ENCODE measurements around the gene PAM16.
A peak's percentile ranks its signal among the peaks of the same experiment; 100 is the strongest.

PAM16 gene

GRCh38 chr16:4325253-4325758, 25.8 kb downstream of the PAM16 start:
- H3K9me3 ChIP-seq (ENCODE audit: control insufficient read depth, low read length) = no peaks in the 10 kb centered on the region
- H3K4me1 ChIP-seq (ENCODE audit: control insufficient read depth, insufficient read depth, low read length, poor library complexity, severe bottlenecking) = peaks cover 10% of the 10 kb centered on the region
- DNase-seq = no peak
- no peak overlapping the region for H3K4me3 ChIP-seq (ENCODE audit: insufficient read depth, low read depth, low read length, poor library complexity, severe bottlenecking)
- no peaks in the 10 kb centered on the region for H3K27me3 ChIP-seq (replicated peaks; ENCODE audit: control insufficient read depth, insufficient read depth, low read length, poor library complexity, severe bottlenecking)
- H3K27ac ChIP-seq (ENCODE audit: insufficient read depth, low read length, poor library complexity, severe bottlenecking) = no peak overlapping the region
- H3K36me3 ChIP-seq (ENCODE audit: control insufficient read depth, insufficient read depth, low read length) = no peaks in the 10 kb centered on the region

GRCh38 chr16:4324492-4325252, 26.4 kb downstream of the PAM16 start:
- Histone ChIP-seq H3K36me3 (ENCODE audit: control insufficient read depth, insufficient read depth, low read length) (no peaks in the 10 kb centered on the region), H3K4me1 (ENCODE audit: control insufficient read depth, insufficient read depth, low read length, poor library complexity, severe bottlenecking) (peaks cover 12% of the 10 kb centered on the region), H3K4me3 (ENCODE audit: insufficient read depth, low read depth, low read length, poor library complexity, severe bottlenecking) (no peak overlapping the region), H3K27me3 (replicated peaks; ENCODE audit: control insufficient read depth, insufficient read depth, low read length, poor library complexity, severe bottlenecking) (no peaks in the 10 kb centered on the region), H3K9me3 (ENCODE audit: control insufficient read depth, low read length) (no peaks in the 10 kb centered on the region), H3K27ac (ENCODE audit: insufficient read depth, low read length, poor library complexity, severe bottlenecking) (no peak overlapping the region)
- DNase-seq = no peak

- Histone ChIP-seq H3K4me3 (ENCODE audit: insufficient read depth, low read depth, low read length, poor library complexity, severe bottlenecking) (no peak overlapping the region), H3K4me1 (ENCODE audit: control insufficient read depth, insufficient read depth, low read length, poor library complexity, severe bottlenecking) (peaks cover 19% of the 10 kb centered on the region), H3K36me3 (ENCODE audit: control insufficient read depth, insufficient read depth, low read length) (no peaks in the 10 kb centered on the region)
Observed at GRCh38 chr16:4323845-4324488, 27.2 kb downstream of the PAM16 start.

GRCh38 chr16:4323071-4323844, 27.9 kb downstream of the PAM16 start:
- H3K9me3 ChIP-seq (ENCODE audit: control insufficient read depth, low read length) = no peaks in the 10 kb centered on the region
- no peaks in the 10 kb centered on the region for H3K36me3 ChIP-seq (ENCODE audit: control insufficient read depth, insufficient read depth, low read length)
- H3K4me3 ChIP-seq (ENCODE audit: insufficient read depth, low read depth, low read length, poor library complexity, severe bottlenecking) = no peak overlapping the region
- H3K27ac ChIP-seq (ENCODE audit: insufficient read depth, low read length, poor library complexity, severe bottlenecking) = no peak overlapping the region
- H3K27me3 ChIP-seq (replicated peaks; ENCODE audit: control insufficient read depth, insufficient read depth, low read length, poor library complexity, severe bottlenecking) = no peaks in the 10 kb centered on the region
- peaks cover 18% of the 10 kb centered on the region for H3K4me1 ChIP-seq (ENCODE audit: control insufficient read depth, insufficient read depth, low read length, poor library complexity, severe bottlenecking)
- DNase-seq = no peak

More at GRCh38 chr16:4323845-4324488, 27.2 kb downstream of the PAM16 start:
- Histone ChIP-seq H3K9me3 (ENCODE audit: control insufficient read depth, low read length) (no peaks in the 10 kb centered on the region), H3K27ac (ENCODE audit: insufficient read depth, low read length, poor library complexity, severe bottlenecking) (no peak overlapping the region), H3K27me3 (replicated peaks; ENCODE audit: control insufficient read depth, insufficient read depth, low read length, poor library complexity, severe bottlenecking) (no peaks in the 10 kb centered on the region)
- no peak for DNase-seq

GRCh38 chr16:4322121-4323052, 28.7 kb downstream of the PAM16 start:
- Histone ChIP-seq H3K36me3 (ENCODE audit: control insufficient read depth, insufficient read depth, low read length) (no peaks in the 10 kb centered on the region), H3K9me3 (ENCODE audit: control insufficient read depth, low read length) (no peaks in the 10 kb centered on the region), H3K4me1 (ENCODE audit: control insufficient read depth, insufficient read depth, low read length, poor library complexity, severe bottlenecking) (peaks cover 11% of the 10 kb centered on the region), H3K27ac (ENCODE audit: insufficient read depth, low read length, poor library complexity, severe bottlenecking) (no peak overlapping the region), H3K4me3 (ENCODE audit: insufficient read depth, low read depth, low read length, poor library complexity, severe bottlenecking) (no peak overlapping the region), H3K27me3 (replicated peaks; ENCODE audit: control insufficient read depth, insufficient read depth, low read length, poor library complexity, severe bottlenecking) (no peaks in the 10 kb centered on the region)
- no peak for DNase-seq

GRCh38 chr16:4321286-4322120, 29.6 kb downstream of the PAM16 start:
- H3K27me3 ChIP-seq (replicated peaks; ENCODE audit: control insufficient read depth, insufficient read depth, low read length, poor library complexity, severe bottlenecking) = peaks cover 6% of the 10 kb centered on the region
- H3K36me3 ChIP-seq (ENCODE audit: control insufficient read depth, insufficient read depth, low read length) = no peaks in the 10 kb centered on the region
- no peak overlapping the region for H3K4me3 ChIP-seq (ENCODE audit: insufficient read depth, low read depth, low read length, poor library complexity, severe bottlenecking)
- H3K27ac ChIP-seq (ENCODE audit: insufficient read depth, low read length, poor library complexity, severe bottlenecking) = no peak overlapping the region
- H3K4me1 ChIP-seq (ENCODE audit: control insufficient read depth, insufficient read depth, low read length, poor library complexity, severe bottlenecking) = peaks cover 14% of the 10 kb centered on the region
- H3K9me3 ChIP-seq (ENCODE audit: control insufficient read depth, low read length) = no peaks in the 10 kb centered on the region
- no peak for DNase-seq

GRCh38 chr16:4320571-4321137, 30.5 kb downstream of the PAM16 start:
- H3K36me3 ChIP-seq (ENCODE audit: control insufficient read depth, insufficient read depth, low read length) = no peaks in the 10 kb centered on the region
- DNase-seq = no peak
- no peak overlapping the region for H3K27ac ChIP-seq (ENCODE audit: insufficient read depth, low read length, poor library complexity, severe bottlenecking)
- no peak overlapping the region for H3K4me3 ChIP-seq (ENCODE audit: insufficient read depth, low read depth, low read length, poor library complexity, severe bottlenecking)
- H3K4me1 ChIP-seq (ENCODE audit: control insufficient read depth, insufficient read depth, low read length, poor library complexity, severe bottlenecking) = peaks cover 17% of the 10 kb centered on the region
- no peaks in the 10 kb centered on the region for H3K9me3 ChIP-seq (ENCODE audit: control insufficient read depth, low read length)
- peaks cover 8% of the 10 kb centered on the region for H3K27me3 ChIP-seq (replicated peaks; ENCODE audit: control insufficient read depth, insufficient read depth, low read length, poor library complexity, severe bottlenecking)

GRCh38 chr16:4319454-4320421, 31.4 kb downstream of the PAM16 start:
- H3K9me3 ChIP-seq (ENCODE audit: control insufficient read depth, low read length) = no peaks in the 10 kb centered on the region
- H3K36me3 ChIP-seq (ENCODE audit: control insufficient read depth, insufficient read depth, low read length) = no peaks in the 10 kb centered on the region
- peaks cover 14% of the 10 kb centered on the region for H3K27me3 ChIP-seq (replicated peaks; ENCODE audit: control insufficient read depth, insufficient read depth, low read length, poor library complexity, severe bottlenecking)
- H3K4me3 ChIP-seq (ENCODE audit: insufficient read depth, low read depth, low read length, poor library complexity, severe bottlenecking) = no peak overlapping the region
- DNase-seq = peak in 2 of 3 donors; percentile 35 to 37
- H3K27ac ChIP-seq (ENCODE audit: insufficient read depth, low read length, poor library complexity, severe bottlenecking) = no peak overlapping the region
- peaks cover 22% of the 10 kb centered on the region for H3K4me1 ChIP-seq (ENCODE audit: control insufficient read depth, insufficient read depth, low read length, poor library complexity, severe bottlenecking)

Data from effector memory CD4-positive, alpha-beta T cell (primary cell).